ENCODE measurements around the gene EEFSEC. TPM values are rescaled to one million over a fixed set of nuclear protein-coding genes. Genes with fewer than 3 reads are reported as not detected.

The EEFSEC gene
- total and polyA plus RNA-seq, 2 of the 8 experiments (the other 6 are each of a cell fraction or from before 2014, with no cell fraction given) = 13.1 to 19.8 TPM

- Histone ChIP-seq H3K79me1 (ENCODE audit: low read depth, low read length) (no peaks in the 10 kb centered on the region), H4K20me1 (replicated peaks in 1 of 2; ENCODE audit: control insufficient read depth in 1 of 2, insufficient read depth in 2 of 2, low read length in 2 of 2) (peaks cover 0 to 4% of the 10 kb centered on the region in 2 experiments), H3K23me2 (ENCODE audit: low read depth, low read length) (0 out of 2 replicates have a peak, but pooled peaks cover 3% of the 10 kb centered on the region), H3K4me1 (replicated peaks in 1 of 4; ENCODE audit: control insufficient read depth in 3 of 4, insufficient read depth in 4 of 4, low read length in 3 of 4) (no peaks in the 10 kb centered on the region), H3K4ac (replicated peaks; ENCODE audit: insufficient read length, low read depth, low read length) (no peak overlapping the region), H4K8ac (ENCODE audit: extremely low read depth, insufficient read depth, low read length) (no peak overlapping the region), H3K56ac (replicated peaks; ENCODE audit: insufficient read length, low read depth, low read length) (no peak overlapping the region), H3K4me3 (ENCODE audit: extremely low read depth in 1 of 4, insufficient read depth in 2 of 4, low read depth in 3 of 4, low read length in 4 of 4) (no peak overlapping the region), H2AFZ (ENCODE audit: low read length) (no peak overlapping the region), H3K23ac (ENCODE audit: insufficient read length) (no peak overlapping the region), H2BK20ac (ENCODE audit: low read length) (no peak overlapping the region), H2BK5ac (ENCODE audit: low read depth, low read length) (no peak overlapping the region), H3K9me3 (ENCODE audit: insufficient read depth in 2 of 2, low read depth in 1 of 2, low read length in 1 of 2) (peaks cover 2 to 6% of the 10 kb centered on the region in 2 experiments; a peak in 2 of 4 replicates), H2AK5ac (ENCODE audit: low read depth, low read length) (no peak overlapping the region), H4K91ac (replicated peaks; ENCODE audit: insufficient read length, low read length) (no peak overlapping the region), H2BK120ac (replicated peaks; ENCODE audit: low read depth, low read length) (no peak overlapping the region), H2BK15ac (ENCODE audit: low read length) (no peak overlapping the region), H3K79me2 (ENCODE audit: control insufficient read depth in 1 of 2, insufficient read depth in 2 of 2, low read length in 2 of 2) (no peaks in the 10 kb centered on the region), H3K18ac (ENCODE audit: extremely low read depth, low read length) (no peak overlapping the region), H3K4me2 (ENCODE audit: insufficient read depth in 1 of 2, low read depth in 2 of 2, low read length in 2 of 2) (no peak overlapping the region), H3K27me3 (replicated peaks in 1 of 4; ENCODE audit: control insufficient read depth in 3 of 4, extremely low read depth in 1 of 4, insufficient read depth in 3 of 4, low read length in 3 of 4) (no peaks in the 10 kb centered on the region), H3K14ac (ENCODE audit: insufficient read length) (no peak overlapping the region), H3K27ac (ENCODE audit: low read depth, low read length) (no peak overlapping the region), H4K5ac (ENCODE audit: insufficient read length, low read depth, low read length) (no peak overlapping the region), H3K9ac (replicated peaks in 1 of 4; ENCODE audit: extremely low read depth in 1 of 4, low read depth in 3 of 4, low read length in 3 of 4) (no peak overlapping the region), H3K36me3 (ENCODE audit: control insufficient read depth in 2 of 4, insufficient read depth in 4 of 4, low read length in 3 of 4) (peaks cover 0 to 4% (median 2%) of the 10 kb centered on the region in 4 experiments; a peak in 2 of 8 replicates), H2BK12ac (ENCODE audit: low read depth, low read length) (no peak overlapping the region)
- POLR2A ChIA-PET (ENCODE audit: partially characterized antibody) = no interaction called here
- no peak for DNase-seq (ENCODE audit: low read depth in 1 of 2, low spot score in 2 of 2)
- FAIRE-seq = no peak
- WGBS, 2 experiments (ENCODE audit: extremely low coverage in 1 of 2, insufficient coverage in 1 of 2, insufficient read length in 1 of 2, insufficient replicate concordance in 2 of 2, low coverage in 1 of 2, low lambda C conversion rate in 2 of 2, missing lambda C conversion rate in 1 of 2) = 97% methylated on average over 5 of the region's 5 CpGs; no CpG with 5 or more reads in 1 of the 2 experiments
- CTCF ChIA-PET (ENCODE audit: partially characterized antibody) = interaction anchor here (0.8 to 1.6 kb wide), 4 partner anchors 8 to 65 kb away, joined by 3 to 4 read pairs (median 4); no protein-coding TSS in a partner anchor
- TF ChIP-seq CHD2 (IDR thresholded peaks at IDR 0.05; ENCODE audit: low read length) (no peak), RAD21 (IDR thresholded peaks at IDR 0.05 in 1 of 2, conservative IDR thresholded peaks at IDR 0.05 in 1 of 2; ENCODE audit: low read depth in 2 of 2, low read length in 2 of 2) (no peak), CTBP2 (IDR thresholded peaks at IDR 0.05; ENCODE audit: borderline replicate concordance, insufficient read depth, insufficient read length, low read length) (no peak), BRCA1 (IDR thresholded peaks at IDR 0.05; ENCODE audit: low read depth, low read length) (no peak), RNF2 (IDR thresholded peaks at IDR 0.05; ENCODE audit: borderline replicate concordance, low read depth, low read length, missing control alignments, poor library complexity, severe bottlenecking) (no peak), POU5F1 (IDR thresholded peaks at IDR 0.05; ENCODE audit: low read depth, low read length) (no peak), GABPA (IDR thresholded peaks at IDR 0.05; ENCODE audit: borderline replicate concordance, insufficient read depth, low read length) (no peak), NRF1 (IDR thresholded peaks at IDR 0.05; ENCODE audit: low read depth, low read length) (no peak), CTCF (IDR thresholded peaks at IDR 0.05; ENCODE audit: control extremely low read depth in 1 of 3, insufficient read depth in 1 of 3, low read depth in 1 of 3, low read length in 3 of 3) (no peak), PHF8 (conservative IDR thresholded peaks at IDR 0.05; ENCODE audit: low read depth, low read length) (no peak)
These were observed 7.4 kb downstream of the EEFSEC start for GRCh38 chr3:128160661-128161060.
